GM18499 (cell line): ENCODE results near the gene NOS1.
"Not testable (repeated sequence)": the region's sequence is repeated elsewhere in the genome, so short reads cannot be mapped to it uniquely, and the experiment has no call there.

ENCODE experiments used
- ATAC-seq: cut with Tn5 transposase; IDR thresholded peaks from one replicate; pipeline ENCODE4 v1.9.1; 2021; ENCODE audit warnings: moderate number of reproducible peaks; ENCODE audit not compliant: insufficient read depth, unreplicated experiment

Gene NOS1

GRCh38 chr12:117280019-117280680 lies 81.3 kb downstream of the NOS1 start:
- ATAC-seq: no peak

DNA sequence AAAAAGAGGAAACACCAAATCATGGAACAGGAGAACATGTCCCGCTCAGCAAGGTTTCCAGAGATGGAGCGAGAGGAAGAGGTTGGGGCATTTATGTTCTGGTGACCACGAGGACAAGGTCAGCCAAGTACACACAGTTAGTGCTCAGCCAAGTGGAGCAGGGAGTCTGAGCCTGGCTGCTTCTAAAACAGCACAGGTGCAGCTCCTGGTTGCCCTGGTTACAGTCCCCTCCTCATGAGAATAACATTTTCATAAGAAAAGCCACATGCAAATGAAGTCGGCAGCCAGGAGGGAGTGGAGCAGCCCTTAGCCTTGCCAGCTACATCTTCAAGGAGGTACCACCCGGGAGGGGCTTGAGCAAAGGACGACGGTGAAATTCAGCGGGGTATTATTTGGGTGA lies 81.8 kb downstream of the NOS1 start:
- no peak for ATAC-seq

DNA sequence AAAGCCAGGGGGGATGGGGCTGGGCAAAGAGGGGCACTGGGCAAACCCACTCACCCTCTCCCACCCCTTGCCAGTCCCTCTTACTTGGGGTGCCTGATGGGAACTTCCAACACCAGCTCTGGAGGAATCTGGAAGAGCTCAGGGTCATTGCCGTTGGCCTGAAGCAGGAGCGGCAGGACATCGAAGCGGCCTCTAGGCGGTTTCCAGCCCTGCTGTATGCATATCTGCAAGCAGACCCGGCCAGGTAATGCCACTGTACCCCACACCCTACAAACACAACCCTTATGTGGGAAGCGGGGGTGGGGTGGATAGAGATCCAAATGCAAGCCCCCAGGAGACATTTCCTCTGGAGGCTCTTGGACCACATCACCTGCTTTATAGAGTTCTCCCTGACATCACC lies 83.6 kb downstream of the NOS1 start:
- ATAC-seq: no peak

DNA sequence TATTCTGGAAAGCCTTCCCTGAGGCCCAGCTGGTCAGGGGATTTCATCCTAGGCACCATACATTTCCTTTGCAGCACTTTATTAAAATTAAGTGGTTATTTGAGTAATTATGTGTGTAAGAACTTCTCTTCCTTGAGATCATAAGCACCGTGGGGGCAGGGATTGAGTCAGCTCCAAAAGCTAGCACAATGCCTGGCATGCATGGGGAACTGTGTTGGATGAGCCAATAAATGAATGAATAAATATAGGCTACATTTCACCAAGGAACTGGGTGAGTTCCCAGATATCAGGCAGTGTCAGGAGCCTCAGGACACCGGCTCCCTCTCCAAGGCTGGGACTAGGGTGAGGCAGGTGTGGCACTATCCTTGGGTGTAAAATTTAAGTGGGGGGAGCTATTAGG lies 88.3 kb downstream of the NOS1 start:
- ATAC-seq: no peak

DNA sequence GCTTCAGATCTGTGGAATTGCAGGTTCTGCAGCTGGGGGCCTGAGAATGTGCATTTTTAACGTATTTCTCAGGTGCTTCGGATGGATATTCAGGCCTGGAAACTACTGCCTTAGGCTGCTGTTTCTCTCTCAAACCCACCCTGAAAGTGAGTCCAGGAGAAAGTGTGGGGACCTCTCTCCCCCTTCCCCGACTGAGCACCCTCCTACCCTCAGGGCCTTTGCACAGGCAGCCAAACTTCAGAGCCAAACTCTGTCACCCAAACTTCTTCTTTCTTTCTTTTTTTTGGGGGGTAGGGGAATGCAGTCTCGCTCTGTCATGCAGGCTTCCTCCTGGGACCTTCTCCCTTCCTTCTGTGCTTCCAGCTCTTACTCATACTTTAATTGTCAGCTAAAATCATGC lies 88.7 kb downstream of the NOS1 start:
- ATAC-seq: no peak

DNA sequence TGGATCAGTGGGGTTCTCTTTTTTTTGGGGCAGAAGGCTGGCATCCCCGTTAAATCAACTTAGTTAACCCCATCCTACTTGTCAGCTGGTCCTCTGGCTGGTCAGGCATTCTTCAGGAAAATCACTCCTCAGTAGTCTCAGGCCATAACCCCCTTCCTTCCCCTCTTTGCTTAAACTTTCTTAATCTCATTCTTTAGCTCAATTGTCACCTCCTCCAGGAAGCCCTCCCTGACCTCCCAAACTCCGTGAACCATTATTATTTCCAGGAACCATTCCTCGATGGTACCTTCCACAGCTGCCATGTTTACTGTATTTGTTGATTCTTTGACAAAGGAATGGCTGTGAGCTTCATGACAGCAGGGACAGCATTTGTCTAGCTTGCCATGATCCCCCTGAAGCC lies 98.7 kb downstream of the NOS1 start:
- ATAC-seq: no peak

GRCh38 chr12:117261247-117261646 lies 100.2 kb downstream of the NOS1 start:
- ATAC-seq: no peak

- no peak for ATAC-seq
Observed at GRCh38 chr12:117255386-117255785, 106.0 kb downstream of the NOS1 start.

DNA sequence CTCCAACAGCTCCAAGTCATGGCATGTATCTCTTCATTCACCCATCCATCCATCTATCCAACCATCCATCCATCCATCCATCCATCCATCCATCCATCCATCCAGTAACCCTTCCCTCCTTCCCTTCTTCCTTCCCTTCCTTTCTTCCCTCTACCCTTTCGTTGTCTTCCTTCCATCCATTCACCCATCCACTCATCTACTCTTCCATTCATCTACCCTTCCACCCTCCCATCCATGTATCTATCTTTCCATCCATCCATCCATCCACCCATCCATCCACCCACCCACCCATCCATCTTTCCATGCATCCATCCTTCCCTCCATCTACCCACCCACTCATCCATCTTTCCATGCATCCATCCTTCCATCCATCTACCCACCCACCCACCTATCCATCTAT lies 117.9 kb downstream of the NOS1 start:
- no peak for ATAC-seq

GRCh38 chr12:117241697-117242096 lies 119.7 kb downstream of the NOS1 start:
- no peak for ATAC-seq

DNA sequence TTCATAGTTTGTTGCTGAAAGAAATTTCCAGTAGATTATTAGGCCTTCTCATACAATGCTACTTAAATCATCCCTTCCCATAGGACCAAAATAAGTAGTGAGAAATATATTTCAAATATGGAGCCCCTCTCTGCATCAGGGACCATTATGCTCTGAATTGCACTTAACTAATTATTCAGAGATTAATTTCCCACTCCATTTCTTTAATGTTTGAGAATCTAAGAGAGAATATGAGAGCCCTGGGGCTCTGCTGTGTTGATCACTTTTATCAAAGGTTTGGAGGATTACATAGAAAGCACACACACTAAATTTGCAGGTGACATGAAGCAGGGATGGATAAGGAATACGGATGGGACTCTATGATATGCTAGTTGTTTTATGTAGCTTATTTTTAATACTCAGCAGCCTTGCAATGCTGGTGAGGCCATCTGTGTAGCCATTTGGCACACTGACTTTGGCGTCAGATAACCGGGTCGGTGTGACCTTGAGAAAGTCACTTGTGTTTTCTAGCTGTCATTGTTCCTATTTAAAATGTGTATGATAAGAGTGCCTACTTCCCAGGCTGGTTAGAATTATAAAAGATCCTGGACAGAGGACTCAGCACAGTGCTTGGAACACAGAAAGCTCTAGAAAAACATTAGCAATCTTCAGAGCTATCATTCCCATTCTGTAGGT lies 121.2 kb downstream of the NOS1 start:
- no peak for ATAC-seq

DNA sequence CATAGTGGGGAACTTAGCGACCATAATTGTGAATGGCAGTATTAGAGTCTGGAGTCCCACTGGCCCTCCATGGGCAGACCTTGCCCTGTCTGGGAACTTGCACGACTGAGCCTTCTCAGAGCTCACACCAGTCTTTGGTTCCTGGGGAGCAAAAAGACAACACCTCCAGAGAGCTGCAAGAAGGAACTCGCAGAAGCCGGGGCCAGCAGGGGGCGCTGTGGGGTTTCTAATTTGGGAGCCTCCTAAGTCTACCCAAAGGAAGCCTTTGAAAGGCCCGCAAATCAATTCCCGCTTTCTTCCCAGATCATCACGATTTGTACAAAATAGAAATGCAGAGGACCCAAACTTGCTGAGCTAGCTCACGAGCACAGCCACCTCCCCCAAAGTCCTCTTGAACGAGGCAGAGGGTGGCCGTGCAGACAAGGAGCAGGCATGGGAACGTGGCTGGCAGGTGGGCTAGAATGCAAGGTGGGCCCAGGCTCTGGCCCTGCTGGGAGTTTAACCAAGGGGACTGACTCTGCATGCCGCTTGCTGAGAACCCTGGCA lies 124.9 kb downstream of the NOS1 start:
- ATAC-seq: no peak

DNA sequence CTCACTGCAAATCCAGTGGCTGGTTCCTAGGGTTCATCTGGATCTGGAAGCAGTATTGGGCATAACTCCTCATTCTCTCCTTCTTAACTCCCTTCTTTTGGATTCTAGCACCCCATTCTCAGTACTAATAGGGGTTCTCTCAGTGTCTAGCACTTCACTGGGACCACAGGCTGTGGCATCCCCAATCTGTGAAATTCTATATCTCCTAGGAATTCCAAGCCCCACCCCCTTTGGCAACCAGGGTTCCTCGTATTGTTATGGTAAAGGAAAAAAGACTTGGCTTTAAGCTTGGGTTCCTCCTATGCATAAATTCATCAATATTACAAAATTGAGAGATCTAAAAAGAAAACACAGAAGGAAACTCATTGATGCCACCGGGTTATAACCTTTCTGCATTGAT lies 126.2 kb downstream of the NOS1 start:
- ATAC-seq: no peak

DNA sequence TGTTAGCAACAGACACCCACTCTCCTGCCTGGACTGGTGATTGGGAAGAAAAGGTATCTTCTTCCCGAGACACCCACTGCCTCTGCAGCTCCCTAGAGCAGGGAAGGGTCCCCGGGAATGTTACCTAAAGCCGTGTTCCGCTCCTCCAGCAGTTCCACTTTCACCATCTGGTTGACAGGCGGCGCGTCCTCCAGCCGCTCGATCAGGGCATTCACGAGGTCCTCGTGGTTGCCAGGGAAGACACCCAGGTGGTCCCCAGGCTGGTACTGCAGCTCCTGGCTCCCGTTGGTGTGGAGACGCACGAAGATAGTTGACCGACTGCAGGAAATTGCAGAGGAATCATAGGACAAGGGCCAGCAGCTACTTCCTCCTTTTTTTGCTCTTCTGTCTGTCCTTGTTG lies 127.0 kb downstream of the NOS1 start:
- ATAC-seq: no peak

DNA sequence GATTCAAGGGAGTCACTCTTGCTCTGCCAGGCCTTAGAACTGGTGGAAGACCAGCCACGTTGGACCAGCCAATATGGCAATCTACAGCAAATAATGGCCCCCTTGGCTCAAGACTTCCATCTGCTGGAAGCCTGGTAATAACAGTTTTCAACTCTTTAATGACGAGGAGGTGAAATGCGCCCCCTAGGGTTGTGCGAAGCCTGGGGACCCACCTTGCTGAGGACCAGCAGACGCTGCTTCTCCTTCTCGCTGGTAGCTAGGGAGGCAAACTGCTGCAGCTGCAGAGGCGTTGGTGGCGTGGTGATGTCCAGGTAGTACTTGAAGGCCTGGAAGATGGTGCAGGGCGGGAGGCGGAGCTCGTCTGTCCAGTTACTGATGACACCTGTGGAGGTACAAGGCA lies 129.7 kb downstream of the NOS1 start:
- ATAC-seq: no peak

DNA sequence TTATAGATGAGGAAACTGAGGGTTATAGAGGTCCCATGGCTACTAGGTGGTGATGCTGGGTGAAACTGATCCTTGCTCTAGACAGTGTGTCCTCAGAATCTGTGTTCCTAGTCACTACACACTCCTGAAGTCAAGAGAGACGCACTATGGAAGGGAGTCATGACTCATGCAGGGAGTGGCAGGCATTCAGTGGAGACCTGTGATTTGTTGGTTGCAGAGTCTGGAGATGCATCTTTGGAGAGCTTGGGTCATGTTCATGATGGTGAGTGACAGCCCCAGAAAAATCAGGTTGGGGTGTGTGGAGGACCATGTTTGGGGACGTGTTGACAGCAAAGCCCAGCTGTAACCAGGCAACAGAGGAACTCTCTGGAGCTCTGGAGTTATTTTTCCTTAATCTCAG lies 133.2 kb downstream of the NOS1 start:
- no peak for ATAC-seq

DNA sequence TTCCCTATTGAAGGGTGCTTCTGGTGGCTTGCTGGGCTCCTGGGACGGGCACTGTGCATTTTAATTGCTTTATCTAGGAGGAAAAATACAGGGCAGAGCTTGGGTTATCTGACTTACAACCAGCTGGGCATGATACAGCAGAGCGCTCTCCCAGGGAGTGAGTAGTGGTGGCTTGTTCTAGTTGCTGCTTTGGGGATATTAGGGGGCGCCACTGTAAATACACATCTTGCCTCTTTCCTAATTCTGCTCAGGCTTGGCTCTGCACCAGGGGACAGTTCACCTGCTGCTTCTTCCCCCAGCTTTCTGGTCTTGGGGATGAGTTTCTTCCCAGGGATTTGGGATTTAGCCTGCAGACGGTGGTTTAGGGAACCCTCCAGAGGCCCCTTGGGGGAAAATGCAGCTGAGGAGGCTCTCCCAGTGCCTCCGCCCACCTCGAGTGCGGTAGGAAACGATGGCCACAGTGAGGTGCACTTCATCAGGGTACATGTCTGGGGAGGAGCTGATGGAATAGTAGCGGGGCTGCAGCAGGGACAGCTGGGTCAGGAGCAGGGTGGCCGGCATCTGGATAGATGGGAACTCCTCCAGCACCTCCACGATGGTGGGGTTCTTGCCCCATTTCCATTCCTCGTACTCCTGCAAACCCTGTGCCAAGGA lies 134.3 kb downstream of the NOS1 start:
- ATAC-seq: no peak

- ATAC-seq: no peak
Observed at GRCh38 chr12:117226505-117226904, 134.9 kb downstream of the NOS1 start.

DNA sequence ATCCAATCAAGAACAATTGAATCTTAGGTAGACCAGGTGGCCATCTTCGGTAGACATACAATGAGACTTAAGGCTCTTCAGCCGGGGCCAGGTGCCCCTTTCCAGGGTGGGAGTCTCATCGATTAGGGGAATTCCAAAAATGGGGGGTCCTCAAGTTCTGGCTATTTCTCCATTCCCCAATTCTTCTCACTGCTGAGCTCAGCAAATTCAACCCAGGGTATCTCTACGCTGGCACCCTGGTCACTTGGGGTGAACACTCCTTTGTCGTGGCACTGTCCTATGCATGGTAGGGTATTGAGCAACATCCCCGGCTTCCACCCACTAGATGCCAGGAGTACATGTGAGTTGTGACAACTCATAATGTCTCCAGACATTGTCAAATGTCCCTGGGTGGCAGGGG lies 136.2 kb downstream of the NOS1 start:
- no peak for ATAC-seq

DNA sequence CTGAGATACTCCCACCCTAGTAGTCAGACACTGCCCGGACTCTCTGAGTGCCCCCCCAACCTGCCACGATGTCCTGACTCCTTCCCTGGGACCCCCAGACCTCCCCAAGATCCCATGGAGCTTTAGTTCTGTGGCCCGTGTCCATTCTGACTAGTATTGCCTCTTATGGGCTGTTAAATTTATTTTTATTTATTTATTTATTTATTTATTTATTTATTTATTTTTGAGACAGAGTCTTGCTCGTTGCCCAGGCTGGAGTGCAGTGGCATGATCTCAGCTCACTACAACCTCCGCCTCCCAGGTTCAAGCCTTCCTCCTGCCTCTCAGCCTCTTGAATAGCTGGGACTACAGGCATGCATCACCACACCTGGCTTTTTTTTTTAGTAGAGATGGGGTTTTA lies 140.5 kb downstream of the NOS1 start:
- ATAC-seq: not testable (repeated sequence)

- no peak for ATAC-seq
Observed at GRCh38 chr12:117218149-117218548, 143.3 kb downstream of the NOS1 start.

DNA sequence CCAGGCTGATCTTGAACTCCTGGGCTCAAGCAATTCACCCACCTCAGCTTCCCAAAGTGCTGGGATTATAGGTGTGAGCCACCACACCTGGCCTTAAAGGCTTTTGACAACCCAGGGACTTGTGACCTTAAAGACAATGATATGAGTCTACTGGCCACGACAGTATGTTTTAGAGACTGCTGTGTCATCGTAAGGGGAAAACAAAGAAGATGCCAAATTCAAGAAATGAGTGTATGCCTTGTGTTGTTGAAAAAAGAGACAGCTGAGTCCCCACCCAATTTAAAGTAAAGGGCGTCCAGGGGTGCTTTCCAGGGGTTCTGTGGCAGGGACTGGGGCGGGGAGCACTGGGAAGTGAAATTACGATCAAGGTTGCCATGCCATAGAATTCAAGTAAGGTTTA lies 144.7 kb downstream of the NOS1 start:
- no peak for ATAC-seq
